GM21423 (cell line): ENCODE results near the gene CAPS.

Experiments
- ATAC-seq: cut with Tn5 transposase; IDR thresholded peaks from one replicate; pipeline ENCODE4 v1.9.1; 2021; ENCODE audit warnings: mild to moderate bottlenecking, moderate library complexity; ENCODE audit not compliant: unreplicated experiment

The CAPS gene

GRCh38 chr19:5891938-5892771 lies 21.9 kb upstream of the CAPS start:
- no peak for ATAC-seq

DNA sequence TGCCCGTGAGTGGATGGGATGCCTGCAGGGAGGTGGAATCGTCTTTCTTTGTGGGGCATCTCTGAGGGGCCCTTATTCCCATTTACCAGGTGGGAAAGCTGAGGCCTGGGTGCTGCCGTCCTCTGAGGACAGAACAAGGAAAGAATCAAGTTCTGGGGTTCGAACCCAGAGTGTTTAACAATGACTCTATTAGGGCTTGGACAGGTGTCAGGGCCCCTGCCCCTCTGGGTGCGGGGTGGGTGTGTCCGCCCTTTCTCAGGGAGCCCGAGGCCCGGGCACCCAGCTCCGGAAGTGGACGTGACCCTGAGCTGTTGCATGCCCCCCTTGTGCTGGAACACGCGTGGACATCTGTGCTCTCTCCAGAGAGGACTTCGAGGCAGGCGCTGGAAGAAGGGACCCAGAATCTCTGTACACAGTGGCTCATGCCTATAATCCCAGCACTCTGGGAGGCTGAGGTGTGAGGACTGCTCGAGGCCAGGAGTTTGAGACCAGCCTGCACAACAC lies 21.2 kb upstream of the CAPS start:
- no peak for ATAC-seq

DNA sequence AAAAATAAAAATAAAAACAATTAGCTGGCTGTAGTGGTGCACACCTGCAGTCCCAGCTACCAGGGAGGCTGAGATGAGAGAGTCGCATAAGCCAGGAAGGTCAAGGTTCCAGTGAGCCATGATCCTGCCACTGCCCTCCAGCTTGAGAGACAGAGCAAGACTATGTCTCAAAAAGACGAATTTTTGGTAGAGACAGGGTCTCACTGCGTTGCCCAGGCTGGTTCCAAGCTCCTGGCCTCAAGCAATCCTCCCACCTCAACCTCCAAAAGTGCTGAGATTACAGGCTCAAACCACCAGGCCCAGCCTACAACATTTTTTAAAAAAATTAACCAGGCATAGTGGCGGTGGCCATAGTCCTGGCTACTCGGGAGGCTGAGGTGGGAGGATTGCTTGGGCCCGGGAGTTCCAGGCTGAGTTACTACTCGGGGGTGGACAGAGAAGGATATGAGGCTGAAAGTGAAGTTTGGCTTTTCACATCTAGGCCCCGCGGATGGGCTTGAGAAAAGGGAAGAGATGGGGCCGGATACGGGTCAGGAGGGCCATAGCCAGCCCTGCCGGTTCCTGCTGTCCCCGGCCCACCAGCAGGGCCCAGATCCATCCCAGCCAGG lies 20.7 kb upstream of the CAPS start:
- no peak for ATAC-seq

DNA sequence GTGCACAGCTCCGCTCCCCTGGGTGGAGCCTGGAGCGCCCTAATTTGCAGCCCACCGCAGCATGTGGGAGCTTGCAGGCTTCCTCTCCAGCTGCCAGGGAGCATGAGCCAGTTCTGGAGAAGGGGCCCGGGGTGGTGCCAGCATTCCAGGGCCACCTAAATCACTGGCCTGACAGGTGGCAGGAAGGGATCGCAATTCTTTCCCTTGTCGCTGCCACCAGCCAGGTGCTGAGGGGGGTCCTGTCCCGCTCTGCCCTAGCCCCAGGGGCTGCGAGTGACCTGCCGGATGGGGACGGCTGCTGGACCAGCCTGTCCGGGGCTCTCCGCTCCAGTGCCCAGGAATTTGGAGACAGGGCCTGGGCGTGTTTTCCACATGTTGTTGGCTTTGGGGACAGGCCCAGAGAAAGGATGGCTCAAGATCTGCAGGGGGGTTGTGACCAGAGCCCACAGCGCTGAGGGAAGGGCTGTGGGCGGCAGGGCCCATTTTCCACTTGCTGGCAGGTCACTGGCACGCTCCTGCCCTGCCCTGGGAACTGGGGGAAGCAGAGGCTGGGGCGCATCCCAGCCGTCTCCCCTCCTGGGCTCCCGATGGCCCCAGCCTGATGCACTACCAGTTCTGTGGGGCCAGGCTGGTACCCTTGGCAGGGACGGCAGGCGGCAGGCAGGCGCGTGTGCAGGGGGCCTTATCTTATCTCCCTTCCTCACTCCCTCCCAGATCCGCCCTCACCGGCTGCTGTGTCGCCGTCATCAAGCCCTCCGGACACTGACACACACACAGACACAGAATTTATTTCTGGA lies 19.9 kb upstream of the CAPS start:
- no peak for ATAC-seq

- no peak for ATAC-seq
These were observed 19.2 kb upstream of the CAPS start for GRCh38 chr19:5894704-5895349.

DNA sequence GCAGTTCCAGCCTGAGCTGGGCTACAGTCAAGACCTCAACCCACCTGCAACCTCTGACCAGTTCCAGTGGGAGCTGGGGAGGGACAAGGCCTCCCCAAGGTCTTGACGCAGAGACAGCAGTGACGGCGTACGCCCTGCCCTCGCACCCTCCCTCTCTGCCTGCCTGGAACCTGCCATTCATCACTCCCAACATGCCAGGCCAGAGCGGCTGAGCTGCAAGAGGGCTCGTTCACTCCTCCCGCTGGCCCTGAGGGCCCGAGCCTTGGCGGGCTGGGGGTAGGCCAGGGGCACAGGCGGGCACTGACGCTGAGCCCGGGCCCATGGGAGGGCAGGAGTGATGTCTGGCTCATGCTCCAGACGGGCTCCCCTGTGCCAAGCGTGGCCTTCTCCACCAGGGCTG lies 18.6 kb upstream of the CAPS start:
- no peak for ATAC-seq

DNA sequence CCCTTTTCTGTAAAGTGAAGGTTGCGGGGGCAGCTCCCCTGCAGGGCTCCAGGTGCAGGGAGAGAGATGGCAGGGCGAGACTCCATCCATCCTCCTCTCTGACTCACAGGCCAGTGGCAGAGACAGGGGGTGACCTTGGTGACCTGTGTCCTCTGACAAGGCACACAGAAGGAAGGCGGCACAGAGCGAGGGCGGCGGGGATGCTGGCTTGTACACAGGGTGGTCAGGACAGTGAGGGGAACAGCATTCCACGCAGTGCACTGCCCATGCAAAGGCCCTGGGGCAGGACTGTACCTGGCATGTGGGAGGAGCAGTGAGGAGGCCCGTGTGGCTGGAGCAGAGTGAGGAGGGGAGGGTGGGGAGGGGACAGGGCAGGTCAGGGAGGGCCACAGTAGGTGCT lies 18.2 kb upstream of the CAPS start:
- no peak for ATAC-seq

- no peak for ATAC-seq
These were observed 17.5 kb upstream of the CAPS start for GRCh38 chr19:5896365-5897076.

- no peak for ATAC-seq
These were observed 16.7 kb upstream of the CAPS start for GRCh38 chr19:5897189-5897969.

DNA sequence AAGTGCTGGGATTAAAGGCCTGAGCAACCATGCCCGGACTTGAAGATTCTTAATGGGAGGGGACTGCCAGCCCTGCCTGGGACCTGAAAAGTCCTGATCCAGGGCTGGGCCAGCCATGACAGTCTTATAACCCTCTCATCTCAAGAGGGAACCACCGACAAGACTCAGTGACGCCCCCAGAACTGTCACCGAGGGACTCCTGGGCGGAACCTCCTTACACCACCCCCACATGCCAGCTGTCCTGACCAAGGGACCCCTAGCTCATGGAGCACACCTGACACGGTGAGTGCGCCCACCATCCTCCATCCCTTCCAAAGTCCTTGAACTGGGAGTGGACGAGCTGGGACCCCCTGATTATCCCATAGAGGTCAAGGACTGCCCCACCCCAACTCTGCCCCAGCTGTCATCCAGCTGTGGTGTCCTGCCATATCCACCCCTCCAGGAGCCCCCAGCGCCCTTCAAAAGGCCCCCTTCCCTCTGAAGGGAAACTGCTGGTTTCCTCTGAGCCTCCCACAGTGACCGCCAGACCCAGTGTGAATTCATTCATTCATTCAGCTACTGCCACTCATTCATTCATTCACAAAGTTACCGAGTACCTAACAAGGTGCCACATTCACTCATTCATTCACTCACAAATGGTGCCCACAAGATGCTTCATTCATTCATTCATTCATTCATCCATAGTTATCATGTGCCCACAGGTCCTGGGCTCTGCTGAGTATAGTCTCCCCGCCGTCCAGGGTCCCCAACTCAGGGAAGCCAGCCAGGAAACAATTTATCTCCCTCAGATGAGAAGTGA lies 14.1 kb upstream of the CAPS start:
- no peak for ATAC-seq

GRCh38 chr19:5900976-5901375 lies 13.1 kb upstream of the CAPS start:
- ATAC-seq = no peak

GRCh38 chr19:5903056-5903623 lies 10.9 kb upstream of the CAPS start:
- no peak for ATAC-seq

DNA sequence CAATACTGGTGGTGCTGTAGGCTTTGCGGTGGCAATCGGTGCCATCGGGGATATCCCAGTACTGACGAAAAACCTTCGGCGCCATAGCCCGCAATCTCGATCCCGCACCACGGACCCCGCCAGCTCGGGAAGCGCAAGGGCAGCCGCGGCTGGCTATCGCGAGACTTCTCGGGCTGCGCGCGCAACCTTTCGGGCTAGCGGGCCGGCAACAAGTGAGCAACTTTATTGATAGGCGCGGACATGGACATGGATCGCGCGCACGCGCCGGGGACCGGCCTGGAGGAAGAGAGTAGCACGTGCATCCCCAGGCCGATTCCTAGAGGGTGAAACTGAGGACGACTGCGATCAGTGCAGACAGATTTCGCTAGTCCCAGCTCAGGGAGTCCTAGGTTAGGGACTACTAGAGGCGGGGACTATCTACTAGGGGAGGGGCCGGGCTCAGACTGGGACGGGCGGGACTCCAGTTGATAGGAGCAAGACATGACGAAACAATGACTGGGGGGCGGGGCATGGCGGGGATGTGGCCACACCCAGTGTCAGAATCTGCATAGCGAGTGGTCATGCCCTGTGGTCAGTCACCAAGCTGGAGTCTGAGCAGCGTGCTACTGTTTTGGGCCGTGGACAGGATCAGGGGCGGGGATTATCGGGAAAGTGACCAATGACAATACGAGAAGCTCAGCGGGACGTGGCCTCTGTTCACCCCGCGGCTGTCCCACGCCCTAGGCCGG lies 10.3 kb upstream of the CAPS start, which contains the start of gene NDUFA11:
NDUFA11 (minus strand) TSS at position 167 of the 728 bp plus-strand sequence; CDS start at position 85, 82 bp downstream.
- ATAC-seq = peak; percentile 31

DNA sequence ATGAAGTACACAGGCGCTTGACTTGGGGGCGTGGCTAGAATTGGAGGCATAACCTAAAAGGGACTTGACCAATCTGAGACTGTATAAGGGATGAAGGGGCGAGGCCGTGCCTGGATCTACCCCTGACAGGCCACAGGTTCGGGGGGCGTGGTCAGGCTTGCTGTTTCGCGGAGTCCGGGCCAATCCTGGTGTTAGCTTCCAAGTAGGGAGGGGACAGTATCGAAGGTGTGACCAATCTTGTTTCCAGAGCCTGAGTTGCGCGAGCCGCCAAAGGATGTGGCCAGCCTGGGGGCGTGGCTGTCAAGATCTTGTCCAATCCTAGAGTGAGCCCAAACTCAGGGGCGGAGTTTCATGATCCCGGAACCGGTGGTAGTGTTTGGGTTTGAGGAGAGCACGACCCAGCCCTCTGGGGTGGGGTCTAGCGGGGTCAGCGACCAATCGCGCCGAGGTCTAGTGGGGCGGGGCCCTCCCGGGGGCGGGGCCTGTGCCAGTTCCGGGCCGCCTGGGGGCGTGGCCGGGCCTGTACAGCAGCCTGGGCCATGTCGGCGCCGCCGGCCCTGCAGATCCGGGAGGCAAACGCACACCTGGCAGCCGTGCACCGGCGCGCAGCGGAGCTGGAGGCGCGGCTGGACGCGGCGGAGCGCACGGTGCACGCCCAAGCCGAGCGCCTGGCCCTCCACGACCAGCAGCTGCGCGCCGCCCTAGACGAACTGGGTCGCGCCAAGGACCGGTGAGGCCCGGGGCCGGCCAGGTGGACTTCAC lies 9.5 kb upstream of the CAPS start, which contains the start of gene VMAC:
VMAC (plus strand) TSS at position 521 of the 762 bp plus-strand sequence; CDS start at position 540, 19 bp downstream.
- peak; percentile 81 for ATAC-seq

DNA sequence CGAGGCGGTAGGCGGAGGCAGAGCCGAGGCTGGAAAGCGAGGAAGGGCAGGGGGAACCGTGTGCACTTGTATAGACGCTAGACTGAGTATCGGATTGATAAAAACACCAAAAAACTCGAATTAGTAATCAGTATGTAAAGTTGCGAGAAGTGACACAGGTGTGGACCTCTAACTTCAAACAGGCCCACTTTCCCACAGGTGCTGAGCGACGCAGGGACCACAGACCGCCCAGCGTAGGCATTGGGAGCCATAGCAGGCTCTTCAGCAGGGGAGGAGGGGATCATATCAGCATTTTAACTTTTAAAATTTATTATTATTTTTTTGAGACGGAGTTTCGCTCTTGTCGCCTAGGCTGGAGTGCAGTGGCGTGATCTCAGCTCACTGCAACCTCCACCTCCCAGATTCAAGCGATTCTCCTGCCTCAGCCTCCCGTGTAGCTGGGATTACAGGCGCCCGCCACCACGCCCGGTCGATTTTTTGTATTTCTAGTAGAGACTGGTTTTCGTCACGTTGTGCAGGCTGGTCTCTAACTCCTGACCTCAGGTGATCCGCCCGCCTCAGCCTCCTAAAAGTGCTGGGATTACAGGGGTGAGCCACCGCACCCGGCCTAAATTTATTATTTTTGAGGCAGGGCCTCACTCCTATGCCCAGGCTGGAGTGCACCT lies 8.8 kb upstream of the CAPS start:
- no peak for ATAC-seq

- no peak for ATAC-seq
These were observed 6.8 kb upstream of the CAPS start for GRCh38 chr19:5907241-5907640.
